ENCODE measurements around the gene MMS22L. TPM values are rescaled to one million over a fixed set of nuclear protein-coding genes. Genes with fewer than 3 reads are reported as not detected.

MMS22L gene
- total RNA-seq, 1 experiment from 2014 or later: 52.8 TPM

DNA sequence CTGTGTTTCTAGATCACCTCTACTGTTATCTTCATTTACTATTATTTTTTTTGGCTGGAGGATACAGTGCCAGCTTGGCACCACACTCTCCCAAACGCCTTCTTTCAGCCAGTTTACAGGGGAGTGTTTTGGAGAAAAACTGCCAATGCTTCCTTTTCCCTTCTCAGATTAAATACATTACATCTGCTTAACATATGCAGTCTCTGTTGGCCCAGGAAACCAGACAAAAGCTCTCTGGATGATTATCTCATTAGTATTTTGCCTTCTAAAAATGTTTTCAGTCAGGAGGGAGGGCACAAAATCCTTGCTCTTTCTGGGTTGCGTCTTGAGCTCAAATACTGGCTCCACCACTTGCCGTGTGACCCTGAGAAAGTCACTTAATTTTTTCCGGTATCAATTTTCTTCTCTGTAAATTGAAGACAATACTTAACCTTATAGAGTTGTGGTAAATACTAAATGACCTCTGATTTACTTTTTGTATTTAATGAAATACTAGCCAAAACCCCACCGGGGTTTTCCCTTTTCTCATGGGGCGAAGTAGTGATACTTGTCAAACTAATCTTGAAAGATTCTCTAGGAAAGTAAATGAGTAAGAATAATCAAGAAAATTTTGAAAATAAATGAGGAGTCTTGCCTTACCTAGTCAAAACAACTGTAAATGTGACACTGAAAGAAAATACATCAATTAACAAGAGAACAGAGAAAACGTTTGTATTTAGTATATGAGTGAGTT lies 146.2 kb downstream of the MMS22L start:
- Histone ChIP-seq H2BK20ac (ENCODE audit: low read depth, low read length, poor library complexity, severe bottlenecking) (no peak overlapping the region), H3K27ac (ENCODE audit: insufficient read length, low read depth, low read length) (no peak overlapping the region), H3K9me3 (ENCODE audit: control insufficient read depth, low read depth, low read length) (no peaks in the 10 kb centered on the region), H4K5ac (ENCODE audit: insufficient read length, low read depth, low read length) (no peak overlapping the region), H4K8ac (replicated peaks; ENCODE audit: insufficient read length, low read depth, low read length) (no peak overlapping the region), H3K4ac (ENCODE audit: low read depth, low read length) (no peak overlapping the region), H2AFZ (ENCODE audit: low read length) (no peak overlapping the region), H3K4me1 (ENCODE audit: insufficient read depth, low read length) (no peaks in the 10 kb centered on the region), H3K23me2 (ENCODE audit: insufficient read length, low read depth, low read length, poor library complexity, severe bottlenecking) (no peaks in the 10 kb centered on the region), H4K91ac (ENCODE audit: insufficient read length, low read depth, low read length) (no peak overlapping the region), H3K4me2 (ENCODE audit: insufficient read depth, insufficient read length, low read length) (no peak overlapping the region), H3K23ac (ENCODE audit: insufficient read length, low read depth, low read length) (no peak overlapping the region), H3K79me2 (ENCODE audit: insufficient read depth, low read length) (no peaks in the 10 kb centered on the region), H3T11ph (ENCODE audit: low read length) (no peak overlapping the region), H4K20me1 (ENCODE audit: control insufficient read depth, insufficient read depth, insufficient read length) (no peaks in the 10 kb centered on the region), H3K14ac (ENCODE audit: insufficient read depth, low read length) (no peak overlapping the region), H3K56ac (ENCODE audit: insufficient read length, low read depth, low read length) (no peak overlapping the region), H2BK5ac (ENCODE audit: insufficient read length, low read length) (no peak overlapping the region), H3K79me1 (ENCODE audit: insufficient read depth, low read depth, low read length, poor library complexity, severe bottlenecking) (no peaks in the 10 kb centered on the region), H3K18ac (ENCODE audit: insufficient read length, low read depth, low read length) (no peak overlapping the region), H2BK120ac (ENCODE audit: low read depth, low read length, poor library complexity, severe bottlenecking) (no peak overlapping the region), H3K27me3 (ENCODE audit: insufficient read depth, low read length) (no peaks in the 10 kb centered on the region), H2BK12ac (ENCODE audit: insufficient read length, low read depth, low read length) (no peak overlapping the region), H3K9ac (ENCODE audit: extremely low read depth, insufficient read length, low read length) (no peak overlapping the region), H2AK5ac (ENCODE audit: insufficient read length, low read length) (no peak overlapping the region), H2BK15ac (ENCODE audit: low read depth, low read length) (no peak overlapping the region)
- no peak overlapping the region for H3K4me3 Mint-ChIP-seq
- DNase-seq: no peak
- H3K9me3 Mint-ChIP-seq: peaks cover 0 to 2% of the 10 kb centered on the region in 2 experiments; a peak in 1 of 5 replicates
- WGBS (ENCODE audit: extremely low coverage, insufficient read length, low lambda C conversion rate): no CpG with 5 or more reads among the region's 7 CpGs
- TF ChIP-seq, protein P1, sequence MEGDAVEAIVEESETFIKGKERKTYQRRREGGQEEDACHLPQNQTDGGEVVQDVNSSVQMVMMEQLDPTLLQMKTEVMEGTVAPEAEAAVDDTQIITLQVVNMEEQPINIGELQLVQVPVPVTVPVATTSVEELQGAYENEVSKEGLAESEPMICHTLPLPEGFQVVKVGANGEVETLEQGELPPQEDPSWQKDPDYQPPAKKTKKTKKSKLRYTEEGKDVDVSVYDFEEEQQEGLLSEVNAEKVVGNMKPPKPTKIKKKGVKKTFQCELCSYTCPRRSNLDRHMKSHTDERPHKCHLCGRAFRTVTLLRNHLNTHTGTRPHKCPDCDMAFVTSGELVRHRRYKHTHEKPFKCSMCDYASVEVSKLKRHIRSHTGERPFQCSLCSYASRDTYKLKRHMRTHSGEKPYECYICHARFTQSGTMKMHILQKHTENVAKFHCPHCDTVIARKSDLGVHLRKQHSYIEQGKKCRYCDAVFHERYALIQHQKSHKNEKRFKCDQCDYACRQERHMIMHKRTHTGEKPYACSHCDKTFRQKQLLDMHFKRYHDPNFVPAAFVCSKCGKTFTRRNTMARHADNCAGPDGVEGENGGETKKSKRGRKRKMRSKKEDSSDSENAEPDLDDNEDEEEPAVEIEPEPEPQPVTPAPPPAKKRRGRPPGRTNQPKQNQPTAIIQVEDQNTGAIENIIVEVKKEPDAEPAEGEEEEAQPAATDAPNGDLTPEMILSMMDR (conservative IDR thresholded peaks at IDR 0.05): no peak
- H3K27ac Mint-ChIP-seq: peak overlapping the region in 1 of 3 experiments; percentile 66; a peak in 2 of 7 replicates
- no peaks in the 10 kb centered on the region for H3K27me3 Mint-ChIP-seq (ENCODE audit: low read depth)
- no peaks in the 10 kb centered on the region for H3K4me1 Mint-ChIP-seq
- H3K36me3 Mint-ChIP-seq (ENCODE audit: insufficient read depth in 1 of 3, low read depth in 3 of 3): no peaks in the 10 kb centered on the region

All from H9 (cell line).